Adrenal gland (tissue), 12 donors: ENCODE measurements around the gene TOX2. TPM values are rescaled to one million over a fixed set of nuclear protein-coding genes. Genes with fewer than 3 reads are reported as not detected.

ENCODE experiments used
- DNase-seq, 7 donors: peaks; one replicate each; pipeline ENCODE4 v3.0.0-alpha.2; 2019 to 2020
- H3K27ac ChIP-seq, 5 donors: fragments of 200-600 bp; sonication (generic) in 4 of 5; 1 replicate in 3 of 5; 2 replicates in 2 of 5; pipeline versions ENCODE4 v1.5.1 to v1.8.0; 2016 to 2020; ENCODE audit warnings: mild to moderate bottlenecking in 1 of 5
- H3K27me3 ChIP-seq: fragments of 200-600 bp; 2 replicates; pipeline ENCODE4 v1.8.0; 2021
- H3K36me3 ChIP-seq, 2 donors: fragments of 200-600 bp; replicated peaks in 1 of 2; 1 replicate in 1 of 2; 2 replicates in 1 of 2; pipeline versions ENCODE4 v1.5.1 to v1.8.0; 2018 to 2022
- H3K4me1 ChIP-seq, 2 donors: fragments of 200-600 bp; replicated peaks in 1 of 2; 1 replicate in 1 of 2; 2 replicates in 1 of 2; pipeline versions ENCODE4 v1.5.1 to v1.8.0; 2018 to 2021
- H3K4me3 ChIP-seq, 4 donors: fragments of 200-600 bp; sonication (generic) in 3 of 4; one replicate each; pipeline ENCODE4 v1.5.1; 2016 to 2018
- H3K9me3 ChIP-seq, 3 donors: fragments of 200-600 bp; sonication (generic) in 1 of 3; replicated peaks in 1 of 3; 1 replicate in 2 of 3; 2 replicates in 1 of 3; pipeline versions ENCODE4 v1.5.1 to v1.8.0; 2016 to 2021
- POLR2A ChIP-seq, 2 donors: fragments of 450-650 bp; IDR thresholded peaks; one replicate each; pipeline ENCODE4 v1.6.1; 2017; ENCODE audit warnings: antibody characterized with exemption in 2 of 2, mild to moderate bottlenecking in 2 of 2, moderate library complexity in 1 of 2
- whole genome bisulfite sequencing, 4 donors: extraction: QIAGEN DNeasy Blood & Tissue Kit in 2 of 4; methylation state at CpG; one replicate each; pipeline versions ENCODE4 v1.1.5 to v1.1.7; 2013 to 2017; 5-methylcytosine and 5-hydroxymethylcytosine counted together
- intact Hi-C, 2 donors: fragments of 100-400 bp; cut with DNase I; formaldehyde crosslinking; loops; one replicate each; pipeline versions ENCODE4 v1.14.1 to v1.15.0; 2022 to 2023
- polyA plus RNA-seq, 3 donors: library from polyadenylated mRNA; stranded (reverse); fragments of 200-250 nt in 2 of 3; fragments of 350-450 nt in 1 of 3; fragmentation: Illumina TruSeq in 1 of 3; extraction: RNeasy Lipid Tissue Mini Kit (QIAGEN cat#74804) in 1 of 3; gene quantifications; one replicate each; pipeline ENCODE4 v1.2.3, GENCODE V29; 2013 to 2014
- total RNA-seq, 9 donors: library from RNA; depleted of rRNA in 4 of 9; stranded (reverse); fragments of >200 nt in 4 of 9; fragments of 120-200 nt in 1 of 9; fragmentation: NEBNext Ultra II Directional in 1 of 9; extraction: Animal tissue kit (Norgen Biotek cat#: 25700) in 1 of 9; gene quantifications; one replicate each; pipeline versions ENCODE4 v1.1.0 to v1.2.4, GENCODE V29; 2013 to 2023
- TF ChIP-seq, protein P1 (sequence below), 6 experiments: fragments of 450-650 bp in 4 of 6; fragments of 200-600 bp in 2 of 6; sonication (generic) in 1 of 6; IDR thresholded peaks; 1 replicate in 5 of 6; 2 replicates in 1 of 6; pipeline versions ENCODE4 v1.5.1 to v1.8.0; 2016 to 2021; ENCODE audit warnings: antibody characterized with exemption in 6 of 6, mild to moderate bottlenecking in 2 of 6, moderate library complexity in 1 of 6
- donor health status: healthy with polysubstance abuse.
- donor health status: Bipolar disorder and iron deficiency.
- donor health status: DM: yes; HTN: yes; CAD: no.
- donor health status: DM: no; HTN: no; CAD: no.
- donor health status: DM: no; HTN: no; CAD: no.
- donor health status: DM: yes; HTN: yes; CAD: no.

TOX2 gene
- total and polyA plus RNA-seq, 12 donors, result 0.33 to 7.6 (median 2.8) TPM

DNA sequence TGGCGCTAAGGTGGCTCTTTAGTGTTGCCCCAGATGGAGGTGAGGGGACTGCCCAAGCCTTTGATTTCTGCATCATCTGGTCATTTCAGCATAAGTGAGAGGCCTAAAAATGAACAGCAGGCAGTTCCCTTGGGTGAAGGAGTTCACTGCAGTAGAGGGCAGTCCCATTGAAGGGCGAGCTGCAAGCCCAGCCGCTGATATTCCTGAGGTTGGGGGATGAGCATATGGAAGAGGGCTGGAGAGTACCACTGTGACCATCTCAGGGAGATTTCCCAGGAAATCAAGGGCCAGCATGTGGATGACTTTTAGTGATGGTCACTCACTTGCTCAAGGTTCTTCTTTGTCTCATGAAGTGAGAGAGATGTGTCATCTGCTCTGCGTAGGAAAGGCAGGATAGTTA, 9.3 kb downstream of the TOX2 start:
- TF ChIP-seq, protein P1, sequence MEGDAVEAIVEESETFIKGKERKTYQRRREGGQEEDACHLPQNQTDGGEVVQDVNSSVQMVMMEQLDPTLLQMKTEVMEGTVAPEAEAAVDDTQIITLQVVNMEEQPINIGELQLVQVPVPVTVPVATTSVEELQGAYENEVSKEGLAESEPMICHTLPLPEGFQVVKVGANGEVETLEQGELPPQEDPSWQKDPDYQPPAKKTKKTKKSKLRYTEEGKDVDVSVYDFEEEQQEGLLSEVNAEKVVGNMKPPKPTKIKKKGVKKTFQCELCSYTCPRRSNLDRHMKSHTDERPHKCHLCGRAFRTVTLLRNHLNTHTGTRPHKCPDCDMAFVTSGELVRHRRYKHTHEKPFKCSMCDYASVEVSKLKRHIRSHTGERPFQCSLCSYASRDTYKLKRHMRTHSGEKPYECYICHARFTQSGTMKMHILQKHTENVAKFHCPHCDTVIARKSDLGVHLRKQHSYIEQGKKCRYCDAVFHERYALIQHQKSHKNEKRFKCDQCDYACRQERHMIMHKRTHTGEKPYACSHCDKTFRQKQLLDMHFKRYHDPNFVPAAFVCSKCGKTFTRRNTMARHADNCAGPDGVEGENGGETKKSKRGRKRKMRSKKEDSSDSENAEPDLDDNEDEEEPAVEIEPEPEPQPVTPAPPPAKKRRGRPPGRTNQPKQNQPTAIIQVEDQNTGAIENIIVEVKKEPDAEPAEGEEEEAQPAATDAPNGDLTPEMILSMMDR (IDR thresholded peaks at IDR 0.05), result no peak
- TF ChIP-seq POLR2A (IDR thresholded peaks at IDR 0.05), result no peak
- no peak overlapping the region for H3K4me3 ChIP-seq
- H3K36me3 ChIP-seq, result no peaks in the 10 kb centered on the region
- no peak overlapping the region for H3K27ac ChIP-seq
- WGBS, 4 donors, result 75 to 90% (median 78%) methylated on average over 4 of the region's 4 CpGs
- DNase-seq, result no peak
- no peaks in the 10 kb centered on the region for H3K4me1 ChIP-seq
- no peaks in the 10 kb centered on the region for H3K9me3 ChIP-seq
- no peaks in the 10 kb centered on the region for H3K27me3 ChIP-seq
- intact Hi-C loops, result no loop called here

DNA sequence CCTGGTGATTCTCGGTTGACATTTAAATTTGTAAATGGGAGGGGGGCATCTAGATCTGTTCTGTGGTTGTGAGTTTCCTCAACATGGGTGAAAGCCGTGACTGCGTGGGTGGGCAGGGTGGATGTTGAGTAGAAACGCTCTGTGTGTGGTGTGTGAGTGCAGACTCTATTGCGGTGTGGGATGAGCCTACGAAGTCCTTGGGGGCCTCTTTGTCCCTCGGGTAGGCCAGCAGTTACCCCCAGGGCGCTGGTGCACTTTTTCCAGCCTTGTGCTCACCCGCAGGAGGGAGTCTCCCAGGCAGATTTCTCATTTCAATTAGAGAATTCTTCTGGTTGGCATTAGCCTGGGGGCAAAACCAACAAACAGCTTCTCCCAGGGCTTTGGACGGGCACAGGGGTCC, 10.6 kb downstream of the TOX2 start:
- Histone ChIP-seq H3K9me3 (no peaks in the 10 kb centered on the region), H3K27me3 (no peaks in the 10 kb centered on the region), H3K27ac (no peak overlapping the region), H3K4me3 (no peak overlapping the region), H3K36me3 (no peaks in the 10 kb centered on the region), H3K4me1 (no peaks in the 10 kb centered on the region)
- 75 to 91% (median 81%) methylated on average over 9 to 10 of the region's 10 CpGs for WGBS, 4 donors
- TF ChIP-seq, protein P1 (IDR thresholded peaks at IDR 0.05), result no peak
- no peak for TF ChIP-seq POLR2A (IDR thresholded peaks at IDR 0.05)
- DNase-seq, result no peak
- intact Hi-C loops, result no loop called here

DNA sequence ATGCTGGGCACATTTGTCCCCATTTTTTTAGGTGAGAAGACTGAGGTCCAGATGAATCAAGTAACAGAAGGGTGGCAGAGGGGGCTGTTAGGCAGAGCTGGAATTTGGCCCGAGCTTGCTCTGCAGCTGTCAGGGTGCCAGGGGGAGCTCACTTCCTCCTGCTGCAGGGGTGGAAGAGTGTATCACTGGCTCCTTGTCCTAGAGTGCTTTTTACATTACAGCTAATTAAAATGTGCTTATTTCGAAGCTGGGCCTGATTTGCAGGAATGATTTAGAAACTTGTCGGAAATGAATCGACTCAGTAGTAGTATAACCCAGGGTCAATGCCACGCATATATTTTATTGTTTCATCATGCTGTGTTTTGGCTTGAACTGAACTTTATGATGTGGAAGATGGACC, 11.1 kb downstream of the TOX2 start:
- whole genome bisulfite sequencing, 4 donors, result 10 to 30% (median 19%) methylated on average over 5 of the region's 5 CpGs
- intact Hi-C loops, result no loop called here

DNA sequence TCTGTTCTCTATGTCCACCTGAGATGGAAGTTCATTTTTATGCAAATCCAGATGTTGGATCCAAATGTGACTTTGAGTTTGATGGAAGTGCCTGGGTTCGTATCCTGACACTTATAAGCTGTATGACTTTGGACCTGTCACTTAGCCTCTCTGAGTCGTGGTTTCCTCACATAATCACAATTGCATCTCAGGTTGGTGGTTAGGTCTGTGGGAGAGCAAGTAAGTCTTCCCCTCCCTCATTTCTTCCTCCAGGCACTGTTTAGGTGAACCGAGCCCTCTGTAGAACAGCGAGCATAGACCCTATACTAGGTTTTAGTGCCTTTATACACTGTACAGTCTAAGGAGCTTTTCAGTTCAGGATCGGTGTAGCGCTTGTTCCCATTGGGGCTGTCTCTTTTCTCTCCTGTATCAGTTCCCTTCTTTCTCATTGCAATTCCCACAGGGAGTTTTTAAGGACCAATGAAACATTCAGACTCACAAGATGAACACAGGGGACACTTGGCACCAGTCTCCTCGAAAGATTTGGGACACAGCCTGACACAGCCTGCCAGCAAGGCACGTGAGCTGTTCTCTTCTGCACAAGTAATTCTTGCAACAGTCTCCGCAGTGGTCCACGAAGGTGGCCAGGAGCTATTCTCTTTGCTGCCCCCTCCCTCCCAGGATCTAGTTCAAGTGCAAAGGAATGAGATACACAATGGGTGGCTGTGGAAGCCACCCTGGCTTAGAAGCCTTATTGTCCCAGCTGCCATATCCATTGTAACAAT, 11.8 kb downstream of the TOX2 start:
- Histone ChIP-seq H3K27me3 (no peaks in the 10 kb centered on the region), H3K36me3 (no peaks in the 10 kb centered on the region), H3K4me3 (no peak overlapping the region), H3K4me1 (no peaks in the 10 kb centered on the region), H3K27ac (no peak overlapping the region), H3K9me3 (no peaks in the 10 kb centered on the region)
- 77 to 87% (median 82%) methylated on average over 9 to 10 of the region's 10 CpGs for WGBS, 4 donors
- TF ChIP-seq, protein P1 (IDR thresholded peaks at IDR 0.05), result no peak
- TF ChIP-seq POLR2A (IDR thresholded peaks at IDR 0.05), result no peak
- intact Hi-C loops, result no loop called here
- DNase-seq, result no peak

More for the DNA sequence above, 11.1 kb downstream of the TOX2 start:
- Histone ChIP-seq H3K9me3 (no peaks in the 10 kb centered on the region), H3K4me1 (no peaks in the 10 kb centered on the region), H3K4me3 (no peak overlapping the region), H3K36me3 (no peaks in the 10 kb centered on the region), H3K27me3 (no peaks in the 10 kb centered on the region), H3K27ac (no peak overlapping the region)
- peak in 3 of 7 donors; percentile 37 to 61 (median 43) for DNase-seq
- TF ChIP-seq, protein P1 (IDR thresholded peaks at IDR 0.05), result no peak
- TF ChIP-seq POLR2A (IDR thresholded peaks at IDR 0.05), result no peak
